ENCODE data around the gene FBLN2. TPM values are rescaled to one million over a fixed set of nuclear protein-coding genes. Genes with fewer than 3 reads are reported as not detected.
A peak's percentile ranks its signal among the peaks of the same experiment; 100 is the strongest.

The FBLN2 gene
- total and polyA plus RNA-seq, 8 donors, result 1.8 to 143 (median 11.9) TPM

- no peak for DNase-seq
- H3K4me1 ChIP-seq, result peaks cover 0 to 6% (median 0%) of the 10 kb centered on the region in 4 donors
- 79 to 85% (median 85%) methylated on average over 10 of the region's 10 CpGs for WGBS, 5 donors
Observed at GRCh38 chr3:13524979-13525669, 23.8 kb upstream of the FBLN2 start.

GRCh38 chr3:13525827-13526625 lies 22.9 kb upstream of the FBLN2 start:
- no peak overlapping the region for H3K4me3 ChIP-seq
- H3K9me3 ChIP-seq, result no peaks in the 10 kb centered on the region
- no peak for TF ChIP-seq POLR2AphosphoS5 (IDR thresholded peaks at IDR 0.05)
- TF ChIP-seq EP300 (IDR thresholded peaks at IDR 0.05), result no peak
- TF ChIP-seq POLR2A (IDR thresholded peaks at IDR 0.05), result no peak
- no peak for TF ChIP-seq CTCF (IDR thresholded peaks at IDR 0.05)
- WGBS, 5 donors, result 67 to 71% (median 68%) methylated on average over 19 to 20 of the region's 20 CpGs
- H3K27ac ChIP-seq, result peak overlapping the region in 2 of 5 donors; percentile 2 to 42
- peaks cover 0 to 18% (median 0%) of the 10 kb centered on the region in 3 donors for H3K27me3 ChIP-seq
- intact Hi-C loops (cut with DNase I; ENCODE audit: low total_unique reads), result no loop called here
- DNase-seq, result no peak
- H3K36me3 ChIP-seq, result no peaks in the 10 kb centered on the region
- peaks cover 0 to 6% (median 0%) of the 10 kb centered on the region in 4 donors for H3K4me1 ChIP-seq

More at GRCh38 chr3:13524979-13525669, 23.8 kb upstream of the FBLN2 start:
- Histone ChIP-seq H3K27me3 (peaks cover 0 to 11% (median 0%) of the 10 kb centered on the region in 3 donors), H3K36me3 (no peaks in the 10 kb centered on the region), H3K27ac (no peak overlapping the region), H3K4me3 (no peak overlapping the region), H3K9me3 (no peaks in the 10 kb centered on the region)
- intact Hi-C loops (cut with DNase I; ENCODE audit: low total_unique reads), result no loop called here
- TF ChIP-seq POLR2AphosphoS5 (IDR thresholded peaks at IDR 0.05), result no peak

- DNase-seq, result no peak
- Histone ChIP-seq H3K9me3 (no peaks in the 10 kb centered on the region), H3K27me3 (peaks cover 0 to 18% (median 0%) of the 10 kb centered on the region in 3 donors), H3K4me3 (no peak overlapping the region), H3K36me3 (no peaks in the 10 kb centered on the region), H3K4me1 (peaks cover 0 to 6% (median 0%) of the 10 kb centered on the region in 4 donors), H3K27ac (peak overlapping the region in 1 of 5 donors; percentile 42)
- intact Hi-C loops (cut with DNase I; ENCODE audit: low total_unique reads), result no loop called here
- WGBS, 5 donors, result 70 to 82% (median 73%) methylated on average over 5 of the region's 5 CpGs
- TF ChIP-seq POLR2A (IDR thresholded peaks at IDR 0.05), result no peak
- no peak for TF ChIP-seq EP300 (IDR thresholded peaks at IDR 0.05)
- TF ChIP-seq POLR2AphosphoS5 (IDR thresholded peaks at IDR 0.05), result no peak
- no peak for TF ChIP-seq CTCF (IDR thresholded peaks at IDR 0.05)
Observed at GRCh38 chr3:13526626-13526949, 22.3 kb upstream of the FBLN2 start.

- DNase-seq, result peak in 1 of 2 donors; percentile 50
- Histone ChIP-seq H3K36me3 (no peaks in the 10 kb centered on the region), H3K4me3 (no peak overlapping the region), H3K27ac (no peak overlapping the region), H3K9me3 (no peaks in the 10 kb centered on the region), H3K27me3 (peaks cover 0 to 30% (median 0%) of the 10 kb centered on the region in 3 donors), H3K4me1 (peaks cover 0 to 6% (median 0%) of the 10 kb centered on the region in 4 donors)
- 51 to 62% (median 54%) methylated on average over 11 of the region's 11 CpGs for WGBS, 5 donors
- intact Hi-C loops (cut with DNase I; ENCODE audit: low total_unique reads), result no loop called here
- TF ChIP-seq EP300 (IDR thresholded peaks at IDR 0.05) (no peak), POLR2A (IDR thresholded peaks at IDR 0.05) (no peak), POLR2AphosphoS5 (IDR thresholded peaks at IDR 0.05) (no peak), CTCF (IDR thresholded peaks at IDR 0.05) (no peak)
Observed at GRCh38 chr3:13528217-13528867, 20.6 kb upstream of the FBLN2 start.
